GM23338 (cell line): ENCODE results near the gene UBASH3A. TPM values are rescaled to one million over a fixed set of nuclear protein-coding genes. Genes with fewer than 3 reads are reported as not detected.

Source experiments
- ATAC-seq: fragments of 200-7000 bp; cut with Tn5 transposase; 3 replicates; pipeline ENCODE4 v1.9.1; 2020
- DNase-seq: peaks from one replicate; pipeline ENCODE4 v3.0.0-alpha.2; 2015; ENCODE audit warnings: low spot score
- H2AFZ ChIP-seq: fragments of 200-600 bp; sonication (generic); 2 replicates; pipeline ENCODE4 v1.8.0; 2016; ENCODE audit warnings: antibody characterized with exemption, mild to moderate bottlenecking, moderate library complexity
- H3F3A ChIP-seq: fragments of 200-600 bp; sonication (generic); replicated peaks from 2 replicates; pipeline ENCODE4 v1.8.0; 2017; ENCODE audit warnings: antibody characterized with exemption, mixed run types, low read depth
- H3K27ac ChIP-seq: fragments of 200-600 bp; sonication (generic); 2 replicates; pipeline ENCODE4 v1.6.1; 2016; ENCODE audit warnings: low read depth
- H3K27me3 ChIP-seq: fragments of 200-600 bp; sonication (generic); 2 replicates; pipeline ENCODE4 v1.8.0; 2016; ENCODE audit warnings: mild to moderate bottlenecking, mixed run types, moderate library complexity; ENCODE audit not compliant: insufficient read depth
- H3K36me3 ChIP-seq: fragments of 200-600 bp; sonication (generic); 2 replicates; pipeline ENCODE4 v1.8.0; 2016; ENCODE audit warnings: mild to moderate bottlenecking; ENCODE audit not compliant: insufficient read depth
- H3K4me1 ChIP-seq: fragments of 200-600 bp; sonication (generic); 2 replicates; pipeline ENCODE4 v1.8.0; 2016; ENCODE audit warnings: mild to moderate bottlenecking, moderate library complexity; ENCODE audit not compliant: insufficient read depth
- H3K4me2 ChIP-seq: fragments of 200-600 bp; sonication (generic); 2 replicates; pipeline ENCODE4 v1.7.1; 2017; ENCODE audit warnings: mixed run types
- H3K4me3 ChIP-seq: fragments of 200-600 bp; sonication (generic); 2 replicates; pipeline ENCODE4 v1.6.1; 2016; ENCODE audit warnings: mixed run types
- H3K79me2 ChIP-seq: fragments of 200-600 bp; sonication (generic); replicated peaks from 2 replicates; pipeline ENCODE4 v1.8.0; 2017; ENCODE audit warnings: mild to moderate bottlenecking; ENCODE audit not compliant: insufficient read depth
- H3K9me2 ChIP-seq: fragments of 200-600 bp; sonication (generic); 2 replicates; pipeline ENCODE4 v1.8.0; 2017; ENCODE audit not compliant: insufficient read depth
- H4K20me1 ChIP-seq: fragments of 200-600 bp; sonication (generic); replicated peaks from 2 replicates; pipeline ENCODE4 v1.8.0; 2017; ENCODE audit warnings: mild to moderate bottlenecking; ENCODE audit not compliant: insufficient read depth
- H3K27ac Mint-ChIP-seq: 2 replicates; pipeline ENCODE4 v1.8.0; 2020; ENCODE audit warnings: inconsistent platforms, mild to moderate bottlenecking, moderate library complexity, mixed read lengths
- H3K27me3 Mint-ChIP-seq: 3 replicates; pipeline ENCODE4 v1.8.0; 2022; ENCODE audit warnings: low read depth, mild to moderate bottlenecking, moderate library complexity, mixed read lengths, inconsistent platforms; ENCODE audit not compliant: insufficient read depth, poor library complexity
- H3K36me3 Mint-ChIP-seq: 3 replicates; pipeline ENCODE4 v1.8.0; 2021; ENCODE audit warnings: low read depth, mild to moderate bottlenecking, inconsistent platforms, moderate library complexity, mixed read lengths
- H3K4me1 Mint-ChIP-seq: 3 replicates; pipeline ENCODE4 v1.8.0; 2020; ENCODE audit warnings: mild to moderate bottlenecking, inconsistent platforms, mixed read lengths
- H3K4me3 Mint-ChIP-seq: 3 replicates; pipeline ENCODE4 v1.8.0; 2021; ENCODE audit warnings: moderate library complexity, mild to moderate bottlenecking, inconsistent platforms, mixed read lengths
- H3K9me3 Mint-ChIP-seq: 3 replicates; pipeline ENCODE4 v1.8.0; 2020; ENCODE audit warnings: moderate library complexity, mild to moderate bottlenecking, inconsistent platforms, mixed read lengths
- CREB1 ChIP-seq: fragments of 250-450 bp; sonication (Bioruptor Pico); IDR thresholded peaks from 2 replicates; pipeline ENCODE4 v1.5.0; 2020; ENCODE audit warnings: low read depth, mild to moderate bottlenecking, moderate library complexity
- EZH2 ChIP-seq: fragments of 200-600 bp; sonication (generic); IDR thresholded peaks from one replicate; pipeline ENCODE4 v1.8.0; 2017; ENCODE audit warnings: antibody characterized with exemption, mild to moderate bottlenecking, low read depth; ENCODE audit not compliant: unreplicated experiment
- JUNB ChIP-seq: IDR thresholded peaks from one replicate; pipeline ENCODE4 v1.6.1; 2016; ENCODE audit warnings: antibody characterized with exemption; ENCODE audit not compliant: unreplicated experiment
- NANOG ChIP-seq: IDR thresholded peaks from 2 replicates; pipeline ENCODE4 v1.6.1; 2016; ENCODE audit warnings: antibody characterized with exemption, borderline replicate concordance
- POLR2AphosphoS5 ChIP-seq: IDR thresholded peaks from 2 replicates; pipeline ENCODE4 v1.6.1; 2016; ENCODE audit warnings: antibody characterized with exemption, low read depth
- STAT1 ChIP-seq: IDR thresholded peaks from one replicate; pipeline ENCODE4 v1.6.1; 2016; ENCODE audit warnings: antibody characterized with exemption; ENCODE audit not compliant: unreplicated experiment
- ZNF114 ChIP-seq: fragments of 250-450 bp; sonication (Bioruptor Pico); IDR thresholded peaks from 2 replicates; pipeline ENCODE4 v1.5.0; 2020; ENCODE audit warnings: mild to moderate bottlenecking, moderate library complexity
- ZNF331 ChIP-seq: fragments of 250-450 bp; sonication (Bioruptor Pico); IDR thresholded peaks from 2 replicates; pipeline ENCODE4 v1.5.0; 2020; ENCODE audit warnings: low read depth, mild to moderate bottlenecking, moderate library complexity
- polyA plus RNA-seq: library from polyadenylated mRNA; unstranded; fragments of >200 nt; fragmentation: Nextera tagmentation; extraction: Ambion mirVana; gene quantifications from 2 replicates; pipeline ENCODE4 v1.2.1, GENCODE V29; 2016
- total RNA-seq: library from RNA; depleted of rRNA; stranded (reverse); fragments of >200 nt; shearing (Covaris generic); gene quantifications from 2 replicates; pipeline ENCODE4 v1.2.3, GENCODE V29; 2014
- TF ChIP-seq, protein P1 (sequence below): IDR thresholded peaks from one replicate; pipeline ENCODE4 v1.6.1; 2018; ENCODE audit warnings: antibody characterized with exemption; ENCODE audit not compliant: unreplicated experiment
- TF ChIP-seq, protein P2 (sequence below): fragments of 250-450 bp; sonication (Bioruptor Pico); IDR thresholded peaks from 2 replicates; pipeline ENCODE4 v1.5.0; 2020; ENCODE audit warnings: mild to moderate bottlenecking, moderate library complexity

Gene UBASH3A
- total and polyA plus RNA-seq, 2 experiments from 2014 or later = not detected

DNA sequence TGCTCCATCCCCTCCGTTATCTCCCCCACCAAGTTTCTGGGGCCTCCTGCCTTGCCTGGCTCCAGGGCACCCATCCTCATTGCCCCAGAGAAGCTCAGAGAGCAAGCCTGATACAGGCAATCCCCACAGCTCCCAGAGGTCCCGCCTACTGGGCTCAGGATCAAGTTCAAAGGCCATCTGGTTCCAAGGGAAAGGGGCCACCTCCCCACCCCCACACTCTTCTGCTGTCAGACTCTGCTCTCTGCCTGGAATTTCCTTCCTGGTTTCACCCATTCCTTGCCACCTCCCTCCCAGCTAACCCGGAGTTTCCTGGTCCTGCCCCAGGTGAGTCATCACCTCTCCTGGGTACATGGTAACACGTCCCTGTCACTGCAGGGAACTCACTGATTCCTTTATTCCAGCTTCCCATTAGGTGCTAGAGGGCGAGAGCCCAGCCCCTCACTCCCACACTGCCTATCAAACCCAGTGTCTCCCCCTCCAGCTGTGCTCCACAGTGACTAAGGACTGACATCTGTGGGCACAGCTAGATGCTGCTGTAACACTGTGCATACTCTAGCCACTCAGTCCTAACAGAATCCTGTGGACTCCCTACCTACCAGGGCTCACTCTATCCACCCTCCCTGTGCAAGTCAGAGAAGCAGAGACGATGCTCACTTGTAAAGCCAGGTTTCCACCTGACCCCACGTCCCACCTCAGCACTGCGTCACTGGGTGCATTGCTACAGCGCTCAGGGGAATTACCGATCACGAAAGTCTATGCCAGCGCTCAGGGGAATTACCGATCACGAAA, 70.5 kb downstream of the UBASH3A start (continued):
- TF ChIP-seq, protein P1, sequence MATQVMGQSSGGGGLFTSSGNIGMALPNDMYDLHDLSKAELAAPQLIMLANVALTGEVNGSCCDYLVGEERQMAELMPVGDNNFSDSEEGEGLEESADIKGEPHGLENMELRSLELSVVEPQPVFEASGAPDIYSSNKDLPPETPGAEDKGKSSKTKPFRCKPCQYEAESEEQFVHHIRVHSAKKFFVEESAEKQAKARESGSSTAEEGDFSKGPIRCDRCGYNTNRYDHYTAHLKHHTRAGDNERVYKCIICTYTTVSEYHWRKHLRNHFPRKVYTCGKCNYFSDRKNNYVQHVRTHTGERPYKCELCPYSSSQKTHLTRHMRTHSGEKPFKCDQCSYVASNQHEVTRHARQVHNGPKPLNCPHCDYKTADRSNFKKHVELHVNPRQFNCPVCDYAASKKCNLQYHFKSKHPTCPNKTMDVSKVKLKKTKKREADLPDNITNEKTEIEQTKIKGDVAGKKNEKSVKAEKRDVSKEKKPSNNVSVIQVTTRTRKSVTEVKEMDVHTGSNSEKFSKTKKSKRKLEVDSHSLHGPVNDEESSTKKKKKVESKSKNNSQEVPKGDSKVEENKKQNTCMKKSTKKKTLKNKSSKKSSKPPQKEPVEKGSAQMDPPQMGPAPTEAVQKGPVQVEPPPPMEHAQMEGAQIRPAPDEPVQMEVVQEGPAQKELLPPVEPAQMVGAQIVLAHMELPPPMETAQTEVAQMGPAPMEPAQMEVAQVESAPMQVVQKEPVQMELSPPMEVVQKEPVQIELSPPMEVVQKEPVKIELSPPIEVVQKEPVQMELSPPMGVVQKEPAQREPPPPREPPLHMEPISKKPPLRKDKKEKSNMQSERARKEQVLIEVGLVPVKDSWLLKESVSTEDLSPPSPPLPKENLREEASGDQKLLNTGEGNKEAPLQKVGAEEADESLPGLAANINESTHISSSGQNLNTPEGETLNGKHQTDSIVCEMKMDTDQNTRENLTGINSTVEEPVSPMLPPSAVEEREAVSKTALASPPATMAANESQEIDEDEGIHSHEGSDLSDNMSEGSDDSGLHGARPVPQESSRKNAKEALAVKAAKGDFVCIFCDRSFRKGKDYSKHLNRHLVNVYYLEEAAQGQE = no peak
- TF ChIP-seq STAT1 = no peak
- no peak for TF ChIP-seq ZNF114
- TF ChIP-seq CREB1 (CRISPR knock-in tag) = no peak

DNA sequence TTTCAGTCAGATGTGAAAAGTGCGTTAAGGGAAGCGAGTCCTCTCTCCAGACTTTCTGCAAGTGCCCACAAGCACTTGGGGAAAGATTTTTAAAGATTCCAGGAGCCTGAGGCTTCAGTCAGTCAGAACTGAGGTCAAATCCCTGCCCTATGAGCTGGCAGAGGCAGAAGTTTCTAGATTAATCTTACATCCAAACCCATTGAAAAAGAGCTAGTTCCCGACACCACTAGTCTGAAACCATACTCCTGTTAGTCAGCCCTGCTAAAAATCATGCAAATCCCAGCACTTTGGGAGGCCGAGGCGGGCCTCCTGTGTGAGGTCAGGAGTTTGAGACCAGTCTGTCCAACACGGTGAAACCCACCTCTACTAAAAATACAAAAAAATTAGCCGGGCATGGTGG, 71.3 kb downstream of the UBASH3A start:
- Histone ChIP-seq H3K4me3 (no peak overlapping the region), H3K9me2 (no peaks in the 10 kb centered on the region), H3F3A (no peaks in the 10 kb centered on the region), H3K36me3 (no peaks in the 10 kb centered on the region), H2AFZ (no peak overlapping the region), H3K27ac (no peak overlapping the region), H3K4me2 (no peak overlapping the region), H4K20me1 (no peaks in the 10 kb centered on the region), H3K4me1 (no peaks in the 10 kb centered on the region; the same call in 1 of the 2 replicates), H3K27me3 (no peaks in the 10 kb centered on the region), H3K79me2 (no peaks in the 10 kb centered on the region)
- ATAC-seq (no peak), DNase-seq (no peak)
- H3K27ac Mint-ChIP-seq = no peak overlapping the region
- no peak overlapping the region for H3K4me3 Mint-ChIP-seq
- no peaks in the 10 kb centered on the region for H3K36me3 Mint-ChIP-seq
- H3K27me3 Mint-ChIP-seq = peaks cover 11% of the 10 kb centered on the region
- no peaks in the 10 kb centered on the region for H3K9me3 Mint-ChIP-seq
- TF ChIP-seq POLR2AphosphoS5 = no peak
- no peak for TF ChIP-seq STAT1
- no peak for TF ChIP-seq JUNB
- no peak for TF ChIP-seq ZNF331
- TF ChIP-seq, protein P1 = no peak
- no peak for TF ChIP-seq NANOG
- TF ChIP-seq EZH2 = no peak
- TF ChIP-seq, protein P2, sequence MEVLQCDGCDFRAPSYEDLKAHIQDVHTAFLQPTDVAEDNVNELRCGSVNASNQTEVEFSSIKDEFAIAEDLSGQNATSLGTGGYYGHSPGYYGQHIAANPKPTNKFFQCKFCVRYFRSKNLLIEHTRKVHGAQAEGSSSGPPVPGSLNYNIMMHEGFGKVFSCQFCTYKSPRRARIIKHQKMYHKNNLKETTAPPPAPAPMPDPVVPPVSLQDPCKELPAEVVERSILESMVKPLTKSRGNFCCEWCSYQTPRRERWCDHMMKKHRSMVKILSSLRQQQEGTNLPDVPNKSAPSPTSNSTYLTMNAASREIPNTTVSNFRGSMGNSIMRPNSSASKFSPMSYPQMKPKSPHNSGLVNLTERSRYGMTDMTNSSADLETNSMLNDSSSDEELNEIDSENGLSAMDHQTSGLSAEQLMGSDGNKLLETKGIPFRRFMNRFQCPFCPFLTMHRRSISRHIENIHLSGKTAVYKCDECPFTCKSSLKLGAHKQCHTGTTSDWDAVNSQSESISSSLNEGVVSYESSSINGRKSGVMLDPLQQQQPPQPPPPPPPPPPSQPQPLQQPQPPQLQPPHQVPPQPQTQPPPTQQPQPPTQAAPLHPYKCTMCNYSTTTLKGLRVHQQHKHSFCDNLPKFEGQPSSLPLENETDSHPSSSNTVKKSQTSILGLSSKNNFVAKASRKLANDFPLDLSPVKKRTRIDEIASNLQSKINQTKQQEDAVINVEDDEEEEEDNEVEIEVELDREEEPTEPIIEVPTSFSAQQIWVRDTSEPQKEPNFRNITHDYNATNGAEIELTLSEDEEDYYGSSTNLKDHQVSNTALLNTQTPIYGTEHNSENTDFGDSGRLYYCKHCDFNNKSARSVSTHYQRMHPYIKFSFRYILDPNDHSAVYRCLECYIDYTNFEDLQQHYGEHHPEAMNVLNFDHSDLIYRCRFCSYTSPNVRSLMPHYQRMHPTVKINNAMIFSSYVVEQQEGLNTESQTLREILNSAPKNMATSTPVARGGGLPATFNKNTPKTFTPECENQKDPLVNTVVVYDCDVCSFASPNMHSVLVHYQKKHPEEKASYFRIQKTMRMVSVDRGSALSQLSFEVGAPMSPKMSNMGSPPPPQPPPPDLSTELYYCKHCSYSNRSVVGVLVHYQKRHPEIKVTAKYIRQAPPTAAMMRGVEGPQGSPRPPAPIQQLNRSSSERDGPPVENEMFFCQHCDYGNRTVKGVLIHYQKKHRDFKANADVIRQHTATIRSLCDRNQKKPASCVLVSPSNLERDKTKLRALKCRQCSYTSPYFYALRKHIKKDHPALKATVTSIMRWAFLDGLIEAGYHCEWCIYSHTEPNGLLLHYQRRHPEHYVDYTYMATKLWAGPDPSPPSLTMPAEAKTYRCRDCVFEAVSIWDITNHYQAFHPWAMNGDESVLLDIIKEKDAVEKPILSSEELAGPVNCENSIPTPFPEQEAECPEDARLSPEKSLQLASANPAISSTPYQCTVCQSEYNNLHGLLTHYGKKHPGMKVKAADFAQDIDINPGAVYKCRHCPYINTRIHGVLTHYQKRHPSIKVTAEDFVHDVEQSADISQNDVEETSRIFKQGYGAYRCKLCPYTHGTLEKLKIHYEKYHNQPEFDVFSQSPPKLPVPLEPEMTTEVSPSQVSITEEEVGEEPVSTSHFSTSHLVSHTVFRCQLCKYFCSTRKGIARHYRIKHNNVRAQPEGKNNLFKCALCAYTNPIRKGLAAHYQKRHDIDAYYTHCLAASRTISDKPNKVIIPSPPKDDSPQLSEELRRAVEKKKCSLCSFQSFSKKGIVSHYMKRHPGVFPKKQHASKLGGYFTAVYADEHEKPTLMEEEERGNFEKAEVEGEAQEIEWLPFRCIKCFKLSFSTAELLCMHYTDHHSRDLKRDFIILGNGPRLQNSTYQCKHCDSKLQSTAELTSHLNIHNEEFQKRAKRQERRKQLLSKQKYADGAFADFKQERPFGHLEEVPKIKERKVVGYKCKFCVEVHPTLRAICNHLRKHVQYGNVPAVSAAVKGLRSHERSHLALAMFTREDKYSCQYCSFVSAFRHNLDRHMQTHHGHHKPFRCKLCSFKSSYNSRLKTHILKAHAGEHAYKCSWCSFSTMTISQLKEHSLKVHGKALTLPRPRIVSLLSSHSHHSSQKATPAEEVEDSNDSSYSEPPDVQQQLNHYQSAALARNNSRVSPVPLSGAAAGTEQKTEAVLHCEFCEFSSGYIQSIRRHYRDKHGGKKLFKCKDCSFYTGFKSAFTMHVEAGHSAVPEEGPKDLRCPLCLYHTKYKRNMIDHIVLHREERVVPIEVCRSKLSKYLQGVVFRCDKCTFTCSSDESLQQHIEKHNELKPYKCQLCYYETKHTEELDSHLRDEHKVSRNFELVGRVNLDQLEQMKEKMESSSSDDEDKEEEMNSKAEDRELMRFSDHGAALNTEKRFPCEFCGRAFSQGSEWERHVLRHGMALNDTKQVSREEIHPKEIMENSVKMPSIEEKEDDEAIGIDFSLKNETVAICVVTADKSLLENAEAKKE (CRISPR knock-in tag) = no peak
- TF ChIP-seq CREB1 (CRISPR knock-in tag) = no peak
- peaks cover 23% of the 10 kb centered on the region for H3K4me1 Mint-ChIP-seq
